Mesendoderm (in vitro differentiated cells): ENCODE measurements around the gene EFHC2.

Source experiments
- DNase-seq: peaks from one replicate; pipeline ENCODE4 v3.0.0; 2013
- H2AK5ac ChIP-seq: 2 replicates; pipeline ENCODE4 v1.6.1; 2013; ENCODE audit warnings: low read length, inconsistent platforms
- H2BK120ac ChIP-seq: 2 replicates; pipeline ENCODE4 v1.6.1; 2013; ENCODE audit warnings: low read depth, mild to moderate bottlenecking, low read length, moderate library complexity, mixed read lengths
- H2BK15ac ChIP-seq: replicated peaks from 2 replicates; pipeline ENCODE4 v1.6.1; 2013; ENCODE audit warnings: low read depth, mild to moderate bottlenecking, moderate library complexity
- H2BK5ac ChIP-seq: 2 replicates; pipeline ENCODE4 v1.6.1; 2013; ENCODE audit warnings: low read length, inconsistent platforms
- H3K18ac ChIP-seq: 2 replicates; pipeline ENCODE4 v1.6.1; 2013; ENCODE audit warnings: mild to moderate bottlenecking, low read length, mixed read lengths
- H3K23ac ChIP-seq: one replicate; pipeline ENCODE4 v1.6.1; 2013; ENCODE audit warnings: low read length
- H3K27ac ChIP-seq: 2 replicates; pipeline ENCODE4 v1.5.1; 2013; ENCODE audit warnings: low read depth, mild to moderate bottlenecking, inconsistent platforms, low read length, moderate library complexity
- H3K27me3 ChIP-seq: 2 replicates; pipeline ENCODE4 v1.6.1; 2013; ENCODE audit warnings: low read length, control low read depth, mild to moderate bottlenecking, inconsistent platforms; ENCODE audit not compliant: insufficient read depth, poor library complexity
- H3K36me3 ChIP-seq: 2 replicates; pipeline ENCODE4 v1.6.1; 2013; ENCODE audit warnings: low read length, inconsistent platforms; ENCODE audit not compliant: control insufficient read depth, insufficient read depth
- H3K4ac ChIP-seq: one replicate; pipeline ENCODE4 v1.6.1; 2013; ENCODE audit warnings: low read depth, mild to moderate bottlenecking, low read length, moderate library complexity
- H3K4me1 ChIP-seq: 2 replicates; pipeline ENCODE4 v1.6.1; 2013; ENCODE audit warnings: low read depth, low read length, inconsistent platforms; ENCODE audit not compliant: control insufficient read depth
- H3K4me2 ChIP-seq: 2 replicates; pipeline ENCODE4 v1.6.1; 2013; ENCODE audit warnings: low read length
- H3K4me3 ChIP-seq: 2 replicates; pipeline ENCODE4 v1.5.1; 2013; ENCODE audit warnings: mild to moderate bottlenecking, low read length
- H3K56ac ChIP-seq: one replicate; pipeline ENCODE4 v1.6.1; 2013; ENCODE audit warnings: low read length
- H3K79me1 ChIP-seq: 2 replicates; pipeline ENCODE4 v1.6.1; 2013; ENCODE audit warnings: low read length, inconsistent platforms
- H3K79me2 ChIP-seq: 2 replicates; pipeline ENCODE4 v1.6.1; 2013; ENCODE audit warnings: mild to moderate bottlenecking, low read length; ENCODE audit not compliant: control insufficient read depth, insufficient read depth
- H3K9ac ChIP-seq: 2 replicates; pipeline ENCODE4 v1.6.1; 2013; ENCODE audit warnings: low read length, inconsistent platforms
- H4K5ac ChIP-seq: one replicate; pipeline ENCODE4 v1.6.1; 2013; ENCODE audit warnings: low read length
- H4K8ac ChIP-seq: one replicate; pipeline ENCODE4 v1.6.1; 2013; ENCODE audit warnings: low read depth, mild to moderate bottlenecking, control low read depth, low read length, moderate library complexity
- WGBS: extraction: QIAGEN DNeasy Blood & Tissue Kit; methylation state at CpG from one replicate; pipeline ENCODE4 v1.1.7; 2013; ENCODE audit warnings: low lambda C conversion rate, missing lambda C conversion rate; ENCODE audit not compliant: insufficient coverage; ENCODE audit errors: extremely low coverage; 5-methylcytosine and 5-hydroxymethylcytosine counted together

Gene EFHC2

DNA sequence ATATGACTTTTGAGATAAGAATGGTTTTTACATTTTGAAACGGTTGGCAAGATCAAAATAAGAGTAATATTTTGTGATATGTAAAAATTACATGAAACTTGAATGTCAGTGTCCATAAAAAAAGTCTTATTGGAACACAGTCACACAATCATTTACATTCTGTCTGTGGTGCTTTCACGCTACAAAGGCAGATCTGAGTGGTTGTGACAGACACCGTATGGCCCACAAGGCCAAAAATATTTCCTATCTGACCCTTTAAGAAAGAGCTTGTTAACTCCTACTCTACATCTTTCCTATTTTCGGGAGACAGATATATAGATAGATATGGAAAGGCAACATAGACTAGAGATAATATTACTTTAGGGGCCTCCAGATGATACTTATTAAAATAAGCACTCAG is 101.9 kb downstream of the EFHC2 start:
- no peak overlapping the region for H2BK15ac ChIP-seq
- no peaks in the 10 kb centered on the region for H3K79me2 ChIP-seq
- H4K5ac ChIP-seq = no peak overlapping the region
- H3K18ac ChIP-seq = no peak overlapping the region
- no peak overlapping the region for H3K23ac ChIP-seq
- no peak overlapping the region for H2AK5ac ChIP-seq
- H4K8ac ChIP-seq = no peak overlapping the region
- no peaks in the 10 kb centered on the region for H3K4me1 ChIP-seq
- no peaks in the 10 kb centered on the region for H3K36me3 ChIP-seq
- DNase-seq = no peak
- H2BK5ac ChIP-seq = no peak overlapping the region
- no peak overlapping the region for H3K9ac ChIP-seq
- no peak overlapping the region for H3K4me2 ChIP-seq
- no CpG with 5 or more reads among the region's 4 CpGs for WGBS
- no peaks in the 10 kb centered on the region for H3K79me1 ChIP-seq
- H3K4me3 ChIP-seq = no peak overlapping the region
- H3K4ac ChIP-seq = no peak overlapping the region
- no peaks in the 10 kb centered on the region for H3K27me3 ChIP-seq
- H3K56ac ChIP-seq = no peak overlapping the region
- no peak overlapping the region for H2BK120ac ChIP-seq
- no peak overlapping the region for H3K27ac ChIP-seq

DNA sequence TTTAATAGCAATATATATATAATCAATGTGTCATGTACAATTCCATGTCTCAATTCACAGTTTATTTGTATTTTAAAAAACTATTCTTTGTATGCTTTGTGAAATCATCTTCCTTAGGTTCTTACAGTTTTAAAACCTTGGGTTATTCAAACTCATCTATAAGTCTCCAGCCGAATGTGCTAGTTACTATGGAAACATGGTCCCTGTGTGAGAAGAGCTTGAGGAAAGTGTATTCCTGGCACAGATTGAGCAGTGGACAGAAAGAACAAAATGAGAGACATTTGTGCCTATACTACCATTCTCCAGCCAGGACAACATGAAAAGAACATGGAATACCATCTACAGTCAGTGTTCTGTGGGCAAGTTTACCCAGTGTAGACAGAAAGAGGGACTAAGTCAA is 103.4 kb downstream of the EFHC2 start:
- no peak overlapping the region for H4K5ac ChIP-seq
- H3K4me1 ChIP-seq = no peaks in the 10 kb centered on the region
- H3K4ac ChIP-seq = no peak overlapping the region
- no peak overlapping the region for H4K8ac ChIP-seq
- H3K36me3 ChIP-seq = no peaks in the 10 kb centered on the region
- no peak overlapping the region for H2BK15ac ChIP-seq
- H2BK5ac ChIP-seq = no peak overlapping the region
- no peak overlapping the region for H3K4me2 ChIP-seq
- no peak overlapping the region for H2BK120ac ChIP-seq
- DNase-seq = no peak
- no CpG with 5 or more reads among the region's 1 CpG for WGBS
- H3K56ac ChIP-seq = no peak overlapping the region
- no peak overlapping the region for H3K4me3 ChIP-seq
- H3K27ac ChIP-seq = no peak overlapping the region
- H3K79me1 ChIP-seq = no peaks in the 10 kb centered on the region
- no peak overlapping the region for H3K18ac ChIP-seq
- no peak overlapping the region for H3K9ac ChIP-seq
- no peaks in the 10 kb centered on the region for H3K79me2 ChIP-seq
- no peak overlapping the region for H3K23ac ChIP-seq
- H2AK5ac ChIP-seq = no peak overlapping the region
- no peaks in the 10 kb centered on the region for H3K27me3 ChIP-seq

DNA sequence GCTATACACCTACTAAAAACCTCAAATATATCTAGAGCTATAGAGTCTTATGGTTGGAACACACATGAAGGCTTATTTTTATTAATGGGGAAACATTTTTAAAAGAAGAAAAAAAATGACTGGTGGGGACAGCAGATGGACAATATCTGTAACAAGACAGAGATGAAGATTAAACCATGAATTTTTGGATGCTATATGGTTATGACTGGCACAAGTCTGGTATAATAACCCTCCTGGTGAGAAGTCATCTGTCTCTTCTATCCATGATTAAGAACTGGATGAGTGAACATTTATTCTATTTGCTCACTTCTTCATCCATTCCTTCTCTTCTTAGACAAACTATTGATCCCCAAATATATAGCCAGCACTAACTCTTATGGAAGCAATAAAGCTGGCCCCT is 104.4 kb downstream of the EFHC2 start:
- H2BK15ac ChIP-seq = no peak overlapping the region
- no peak overlapping the region for H3K56ac ChIP-seq
- no peak overlapping the region for H2AK5ac ChIP-seq
- H3K27ac ChIP-seq = no peak overlapping the region
- no peak overlapping the region for H4K8ac ChIP-seq
- H3K27me3 ChIP-seq = no peaks in the 10 kb centered on the region
- no peak overlapping the region for H2BK5ac ChIP-seq
- no peak overlapping the region for H3K23ac ChIP-seq
- no peaks in the 10 kb centered on the region for H3K79me1 ChIP-seq
- H3K9ac ChIP-seq = no peak overlapping the region
- DNase-seq = no peak
- H4K5ac ChIP-seq = no peak overlapping the region
- H3K4me3 ChIP-seq = no peak overlapping the region
- H3K4me2 ChIP-seq = no peak overlapping the region
- H3K79me2 ChIP-seq = no peaks in the 10 kb centered on the region
- no peaks in the 10 kb centered on the region for H3K36me3 ChIP-seq
- no peaks in the 10 kb centered on the region for H3K4me1 ChIP-seq
- H2BK120ac ChIP-seq = no peak overlapping the region
- H3K4ac ChIP-seq = no peak overlapping the region
- no peak overlapping the region for H3K18ac ChIP-seq

DNA sequence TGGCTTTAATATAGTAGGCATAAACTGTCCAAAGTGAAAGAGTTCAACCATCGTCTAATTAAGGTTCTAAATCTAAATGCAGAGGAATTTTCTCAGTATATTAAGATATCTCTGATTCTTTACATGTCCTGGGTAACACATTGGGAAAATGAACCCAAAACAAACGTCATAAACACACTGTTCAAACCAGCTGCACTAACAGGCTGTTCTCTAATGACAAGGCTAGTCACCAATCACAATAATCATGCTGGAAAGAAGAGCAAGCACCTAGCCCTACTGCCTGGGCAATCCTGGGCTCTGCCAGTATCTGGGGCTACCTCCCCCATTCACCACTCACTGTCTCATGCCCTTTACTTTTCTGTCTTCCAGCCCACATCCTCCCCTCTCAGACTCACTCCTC is 107.9 kb downstream of the EFHC2 start:
- Histone ChIP-seq H3K9ac (no peak overlapping the region), H3K79me1 (no peaks in the 10 kb centered on the region), H3K27ac (no peak overlapping the region), H4K5ac (no peak overlapping the region), H3K4ac (no peak overlapping the region), H3K36me3 (no peaks in the 10 kb centered on the region), H3K4me3 (no peak overlapping the region), H3K56ac (no peak overlapping the region), H2BK120ac (no peak overlapping the region), H3K18ac (no peak overlapping the region), H2BK15ac (no peak overlapping the region), H2BK5ac (no peak overlapping the region), H3K4me1 (no peaks in the 10 kb centered on the region), H3K27me3 (no peaks in the 10 kb centered on the region), H3K4me2 (no peak overlapping the region), H3K23ac (no peak overlapping the region), H4K8ac (no peak overlapping the region), H3K79me2 (no peaks in the 10 kb centered on the region), H2AK5ac (no peak overlapping the region)
- DNase-seq = no peak
- WGBS = no CpG with 5 or more reads among the region's 2 CpGs

DNA sequence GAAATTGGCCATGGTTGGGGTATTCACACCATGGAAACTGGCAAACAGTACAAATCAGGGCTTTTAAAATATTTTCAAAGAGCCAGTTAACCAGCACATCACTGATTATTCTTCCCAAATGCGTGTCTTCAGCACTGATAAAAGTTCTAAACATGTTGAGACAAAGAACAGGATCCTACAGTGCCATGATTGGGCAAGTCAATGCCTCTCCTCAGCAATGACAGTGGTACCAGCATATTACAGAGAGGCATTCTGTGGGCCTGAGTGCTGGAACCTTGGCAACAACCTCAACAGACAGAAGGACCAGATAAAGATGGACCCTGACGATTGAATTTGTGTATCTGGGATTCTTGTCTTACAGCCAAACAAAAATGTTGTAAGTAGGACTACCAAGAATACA is 108.9 kb downstream of the EFHC2 start:
- no peak overlapping the region for H3K4ac ChIP-seq
- no CpG with 5 or more reads among the region's 2 CpGs for WGBS
- H3K79me1 ChIP-seq = no peaks in the 10 kb centered on the region
- no peak overlapping the region for H2BK120ac ChIP-seq
- H2AK5ac ChIP-seq = no peak overlapping the region
- H3K27ac ChIP-seq = no peak overlapping the region
- H3K36me3 ChIP-seq = no peaks in the 10 kb centered on the region
- DNase-seq = no peak
- H3K56ac ChIP-seq = no peak overlapping the region
- H3K23ac ChIP-seq = no peak overlapping the region
- H3K18ac ChIP-seq = no peak overlapping the region
- H3K4me2 ChIP-seq = no peak overlapping the region
- no peaks in the 10 kb centered on the region for H3K27me3 ChIP-seq
- H4K8ac ChIP-seq = no peak overlapping the region
- no peak overlapping the region for H3K4me3 ChIP-seq
- H3K79me2 ChIP-seq = no peaks in the 10 kb centered on the region
- H3K9ac ChIP-seq = no peak overlapping the region
- no peak overlapping the region for H2BK5ac ChIP-seq
- H3K4me1 ChIP-seq = no peaks in the 10 kb centered on the region
- H4K5ac ChIP-seq = no peak overlapping the region
- H2BK15ac ChIP-seq = no peak overlapping the region

DNA sequence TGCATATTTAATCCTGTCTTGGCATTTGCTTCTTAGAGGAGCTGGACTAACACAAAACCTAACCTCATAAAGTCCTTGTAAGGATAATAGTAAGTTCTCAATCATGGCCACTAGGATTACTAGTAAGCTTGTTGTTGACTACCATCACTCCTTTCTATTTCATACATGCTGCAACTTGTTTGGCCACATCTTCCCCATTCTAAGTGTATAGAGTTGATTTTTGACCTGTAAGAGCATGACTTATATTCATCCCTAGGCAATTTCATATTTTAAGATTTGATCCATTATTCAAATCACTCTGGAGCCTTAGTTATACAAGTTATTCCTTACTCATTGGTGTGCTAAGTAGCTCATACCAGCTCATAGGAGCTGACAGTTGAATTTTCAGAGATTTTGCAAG is 109.4 kb downstream of the EFHC2 start:
- H3K27ac ChIP-seq = no peak overlapping the region
- no peak overlapping the region for H3K18ac ChIP-seq
- no peaks in the 10 kb centered on the region for H3K27me3 ChIP-seq
- no peak overlapping the region for H2BK15ac ChIP-seq
- no peak overlapping the region for H3K4ac ChIP-seq
- no peak overlapping the region for H2AK5ac ChIP-seq
- H3K9ac ChIP-seq = no peak overlapping the region
- DNase-seq = no peak
- H4K5ac ChIP-seq = no peak overlapping the region
- no peak overlapping the region for H3K56ac ChIP-seq
- no peaks in the 10 kb centered on the region for H3K4me1 ChIP-seq
- H3K79me2 ChIP-seq = no peaks in the 10 kb centered on the region
- no peak overlapping the region for H2BK120ac ChIP-seq
- no peak overlapping the region for H4K8ac ChIP-seq
- no peak overlapping the region for H3K4me3 ChIP-seq
- no peak overlapping the region for H2BK5ac ChIP-seq
- no peak overlapping the region for H3K23ac ChIP-seq
- H3K4me2 ChIP-seq = no peak overlapping the region
- no peaks in the 10 kb centered on the region for H3K79me1 ChIP-seq
- no peaks in the 10 kb centered on the region for H3K36me3 ChIP-seq
